Spleen (tissue), 11 donors: Measurements from ENCODE around the gene LSG1. TPM values are rescaled to one million over a fixed set of nuclear protein-coding genes. Genes with fewer than 3 reads are reported as not detected.
A peak's percentile ranks its signal among the peaks of the same experiment; 100 is the strongest.

ENCODE experiments used
- DNase-seq: peaks from one replicate; pipeline ENCODE4 v3.0.0-alpha.2; 2020
- H3K27ac ChIP-seq, 8 donors: fragments of 200-600 bp; sonication (generic) in 7 of 8; 1 replicate in 4 of 8; 2 replicates in 4 of 8; pipeline versions ENCODE4 v1.5.0 to v1.8.0; 2016 to 2021; ENCODE audit warnings: inconsistent platforms in 4 of 8, mild to moderate bottlenecking in 4 of 8, moderate library complexity in 1 of 8
- H3K27me3 ChIP-seq, 7 donors: fragments of 200-600 bp; sonication (generic) in 6 of 7; replicated peaks in 1 of 7; 1 replicate in 4 of 7; 2 replicates in 3 of 7; pipeline versions ENCODE4 v1.5.0 to v1.8.0; 2016 to 2021; ENCODE audit warnings: inconsistent platforms in 3 of 7, mild to moderate bottlenecking in 1 of 7
- H3K36me3 ChIP-seq, 6 donors: fragments of 200-600 bp; sonication (generic) in 5 of 6; 1 replicate in 4 of 6; 2 replicates in 2 of 6; pipeline versions ENCODE4 v1.5.0 to v1.8.0; 2016 to 2021; ENCODE audit warnings: inconsistent platforms in 2 of 6
- H3K4me1 ChIP-seq, 6 donors: fragments of 200-600 bp; sonication (generic) in 5 of 6; 1 replicate in 3 of 6; 2 replicates in 3 of 6; pipeline versions ENCODE4 v1.5.0 to v1.8.0; 2016 to 2021; ENCODE audit warnings: inconsistent platforms in 3 of 6
- H3K4me3 ChIP-seq, 8 donors: fragments of 200-600 bp; sonication (generic) in 7 of 8; 1 replicate in 4 of 8; 2 replicates in 4 of 8; pipeline versions ENCODE4 v1.5.0 to v1.8.0; 2016 to 2021; ENCODE audit warnings: inconsistent platforms in 4 of 8, mild to moderate bottlenecking in 4 of 8, moderate library complexity in 2 of 8
- H3K9me3 ChIP-seq, 8 donors: fragments of 200-600 bp; sonication (generic) in 7 of 8; 1 replicate in 4 of 8; 2 replicates in 4 of 8; pipeline versions ENCODE4 v1.5.0 to v1.8.0; 2016 to 2021; ENCODE audit warnings: inconsistent platforms in 4 of 8
- CTCF ChIP-seq, 11 experiments: fragments of 200-600 bp in 7 of 11; fragments of 450-650 bp in 4 of 11; sonication (generic) in 4 of 11; IDR thresholded peaks in 8 of 11; conservative IDR thresholded peaks in 3 of 11; 1 replicate in 7 of 11; 2 replicates in 4 of 11; pipeline versions ENCODE4 v1.4.0 to v1.8.0; 2016 to 2021; ENCODE audit warnings: antibody characterized with exemption in 11 of 11, inconsistent platforms in 4 of 11, mild to moderate bottlenecking in 1 of 11
- POLR2A ChIP-seq, 3 donors: fragments of 450-650 bp; IDR thresholded peaks; one replicate each; pipeline ENCODE4 v1.5.1; 2017; ENCODE audit warnings: antibody characterized with exemption in 3 of 3, mild to moderate bottlenecking in 1 of 3
- POLR2AphosphoS5 ChIP-seq, 3 donors: sonication (generic); formaldehyde crosslinking; IDR thresholded peaks; one replicate each; pipeline ENCODE4 v1.5.1; 2017; ENCODE audit warnings: antibody characterized with exemption in 3 of 3
- WGBS, 5 donors: extraction: QIAGEN DNeasy Blood & Tissue Kit in 3 of 5; methylation state at CpG; one replicate each; pipeline versions ENCODE4 v1.1.5 to v1.1.7; 2013 to 2018; 5-methylcytosine and 5-hydroxymethylcytosine counted together
- intact Hi-C: fragments of 100-400 bp; cut with DNase I; formaldehyde crosslinking; loops from one replicate; pipeline ENCODE4 v1.15.0; 2023; ENCODE audit warnings: low total_unique reads
- polyA plus RNA-seq, 3 donors: library from polyadenylated mRNA; stranded (reverse); fragments of 200-250 nt; gene quantifications; one replicate each; pipeline ENCODE4 v1.2.1, GENCODE V29; 2013
- total RNA-seq, 7 donors: library from RNA; depleted of rRNA in 3 of 7; stranded (reverse); fragments of >200 nt in 3 of 7; fragmentation: NEBNext Ultra II Directional in 4 of 7; extraction: Animal tissue kit (Norgen Biotek cat#: 25700) in 4 of 7; gene quantifications; one replicate each; pipeline versions ENCODE4 v1.1.0 to v1.2.1, GENCODE V29; 2016 to 2021
- donor health status: healthy with polysubstance abuse.
- donor health status: DM: no; HTN: no; CAD: no; lungs with moderate emphysema.
- donor health status: DM: no; HTN: no; CAD: no.
- donor health status: Bipolar disorder and iron deficiency.
- donor health status: healthy.
- donor health status: DM: no; HTN: no; CAD: no.
- donor health status: DM: yes; HTN: yes; CAD: no.

LSG1 gene
- total and polyA plus RNA-seq, 10 donors = 10.8 to 58.0 (median 35.7) TPM

DNA sequence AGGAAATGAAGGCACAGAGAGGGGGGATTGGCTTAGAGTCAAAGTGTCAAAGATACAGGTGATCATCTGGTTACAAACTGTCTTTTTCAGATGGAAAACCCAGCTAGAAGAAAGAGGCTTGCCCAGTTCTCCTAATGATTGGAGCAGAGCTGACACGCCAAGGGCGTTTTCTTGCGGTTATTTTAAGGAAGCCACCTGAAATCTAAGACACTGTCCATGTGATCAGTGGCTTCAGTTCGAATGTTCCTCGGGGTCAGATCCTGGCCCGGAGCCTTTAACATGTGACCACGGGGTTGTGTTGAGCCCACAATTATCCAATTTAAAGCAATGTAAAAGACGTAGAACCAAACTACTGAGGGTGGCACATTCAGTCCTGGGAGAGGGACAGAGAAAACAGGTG lies 33.2 kb upstream of the LSG1 start:
- H3K27ac ChIP-seq = no peak overlapping the region
- no peak overlapping the region for H3K4me3 ChIP-seq
- no peaks in the 10 kb centered on the region for H3K4me1 ChIP-seq
- 78 to 94% (median 91%) methylated on average over 8 of the region's 8 CpGs for WGBS, 5 donors
- no peaks in the 10 kb centered on the region for H3K36me3 ChIP-seq
- no peak for TF ChIP-seq CTCF (IDR thresholded peaks at IDR 0.05 in 8 of 11, conservative IDR thresholded peaks at IDR 0.05 in 3 of 11)
- intact Hi-C loops = no loop called here
- DNase-seq = no peak
- peaks cover 0 to 8% (median 6%) of the 10 kb centered on the region in 8 donors for H3K9me3 ChIP-seq
- H3K27me3 ChIP-seq = no peaks in the 10 kb centered on the region

DNA sequence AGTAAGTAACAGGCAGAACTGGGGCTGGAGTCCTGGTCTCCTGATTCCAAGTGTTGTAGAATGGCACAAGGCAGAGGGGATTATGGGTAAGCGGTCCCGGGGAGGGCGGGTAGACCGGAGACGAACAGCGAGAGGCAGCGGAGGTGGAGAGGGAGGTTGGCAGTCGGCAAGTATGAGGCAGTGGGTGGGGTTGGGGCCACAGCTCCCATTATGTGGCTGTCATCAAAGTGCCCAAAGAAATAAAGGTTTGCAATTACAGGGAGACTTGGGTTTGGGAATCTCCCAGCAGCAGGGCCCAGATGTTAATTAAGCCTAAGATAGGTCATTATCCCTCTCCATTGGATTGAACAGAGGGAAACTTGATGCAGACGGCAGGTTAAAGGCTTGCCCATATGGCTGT lies 30.6 kb upstream of the LSG1 start:
- intact Hi-C loops = no loop called here
- TF ChIP-seq POLR2A (IDR thresholded peaks at IDR 0.05) (no peak), CTCF (IDR thresholded peaks at IDR 0.05 in 8 of 11, conservative IDR thresholded peaks at IDR 0.05 in 3 of 11) (no peak)
- Histone ChIP-seq H3K4me3 (no peak overlapping the region), H3K36me3 (no peaks in the 10 kb centered on the region), H3K4me1 (no peaks in the 10 kb centered on the region), H3K27ac (no peak overlapping the region), H3K27me3 (no peaks in the 10 kb centered on the region), H3K9me3 (peaks cover 0 to 17% (median 10%) of the 10 kb centered on the region in 8 donors)
- no peak for DNase-seq
- WGBS, 5 donors = 90 to 96% (median 92%) methylated on average over 9 of the region's 9 CpGs

DNA sequence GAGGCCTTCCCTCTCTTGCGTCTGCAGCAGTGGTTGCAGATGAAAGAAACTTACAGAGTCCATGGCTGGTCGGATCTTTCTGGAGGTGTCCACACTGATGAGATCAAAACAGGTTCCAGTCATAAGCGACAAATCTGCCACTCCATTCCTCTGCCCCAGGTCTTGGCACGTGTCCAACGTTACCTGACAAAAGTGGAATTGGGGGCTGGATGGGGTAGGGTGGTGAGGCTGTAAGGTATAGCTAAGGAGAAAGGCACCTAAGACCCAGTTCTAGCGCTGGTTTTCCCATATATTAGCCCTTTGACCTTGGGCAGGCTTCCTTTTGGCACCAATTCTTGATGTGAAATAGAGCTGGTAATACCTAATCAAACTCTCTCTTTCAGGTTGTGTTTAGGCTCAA lies 24.7 kb upstream of the LSG1 start:
- intact Hi-C loops = no loop called here
- Histone ChIP-seq H3K4me1 (peaks cover 0 to 49% (median 25%) of the 10 kb centered on the region in 6 donors), H3K4me3 (no peak overlapping the region), H3K27ac (no peak overlapping the region), H3K9me3 (peaks cover 0 to 17% (median 10%) of the 10 kb centered on the region in 8 donors), H3K27me3 (no peaks in the 10 kb centered on the region), H3K36me3 (no peaks in the 10 kb centered on the region)
- TF ChIP-seq POLR2AphosphoS5 (IDR thresholded peaks at IDR 0.05) (no peak), POLR2A (IDR thresholded peaks at IDR 0.05) (no peak), CTCF (IDR thresholded peaks at IDR 0.05 in 8 of 11, conservative IDR thresholded peaks at IDR 0.05 in 3 of 11) (no peak)
- 78 to 90% (median 84%) methylated on average over 6 of the region's 6 CpGs for WGBS, 5 donors
- DNase-seq = no peak

- Histone ChIP-seq H3K36me3 (peaks cover 0 to 14% (median 0%) of the 10 kb centered on the region in 6 donors), H3K27ac (peak overlapping the region in 7 of 8 donors; percentile 2 to 96 (median 71)), H3K4me3 (peak overlapping the region in 1 of 8 donors; percentile 8), H3K9me3 (no peaks in the 10 kb centered on the region), H3K27me3 (peaks cover 0 to 9% (median 0%) of the 10 kb centered on the region in 7 donors), H3K4me1 (peaks cover 27 to 97% (median 69%) of the 10 kb centered on the region in 6 donors)
- TF ChIP-seq CTCF (IDR thresholded peaks at IDR 0.05 in 8 of 11, conservative IDR thresholded peaks at IDR 0.05 in 3 of 11) (no peak), POLR2AphosphoS5 (IDR thresholded peaks at IDR 0.05) (peak in 2 of 3 donors; percentile 22 to 67), POLR2A (IDR thresholded peaks at IDR 0.05) (no peak)
- intact Hi-C loops = no loop called here
- DNase-seq = peak; percentile 83
- 72 to 78% (median 73%) methylated on average over 15 of the region's 15 CpGs for WGBS, 5 donors
Measured at GRCh38 chr3:194691481-194692283, 19.7 kb upstream of the LSG1 start.
